MV-4-11 (cell line): ENCODE results near the gene ABLIM3.
"Not testable (repeated sequence)": the region's sequence is repeated elsewhere in the genome, so short reads cannot be mapped to it uniquely, and the experiment has no call there.

Source experiments
- DNase-seq: peaks from one replicate; lab custom pipeline; 2025; lab: John Stamatoyannopoulos, UW

The ABLIM3 gene

GRCh38 chr5:149257889-149258705 lies 116.8 kb downstream of the ABLIM3 start:
- DNase-seq, result no peak

- no peak for DNase-seq
These were observed 119.5 kb downstream of the ABLIM3 start for GRCh38 chr5:149260761-149261160.

GRCh38 chr5:149261246-149261645 lies 120.0 kb downstream of the ABLIM3 start:
- DNase-seq, result peak; percentile 56

- DNase-seq, result no peak
These were observed 121.0 kb downstream of the ABLIM3 start for GRCh38 chr5:149262315-149262714.

GRCh38 chr5:149264439-149265067 lies 123.3 kb downstream of the ABLIM3 start:
- no peak for DNase-seq

GRCh38 chr5:149265068-149265465 lies 123.8 kb downstream of the ABLIM3 start:
- no peak for DNase-seq

- DNase-seq, result peak; percentile 63
These were observed 124.3 kb downstream of the ABLIM3 start for GRCh38 chr5:149265597-149265996.

GRCh38 chr5:149267241-149267973 lies 126.1 kb downstream of the ABLIM3 start:
- no peak for DNase-seq

- peak; percentile 44 for DNase-seq
These were observed 127.8 kb downstream of the ABLIM3 start for GRCh38 chr5:149268928-149269557.

- DNase-seq, result no peak
These were observed 130.0 kb downstream of the ABLIM3 start for GRCh38 chr5:149271195-149271715.

GRCh38 chr5:149271716-149272563 lies 130.6 kb downstream of the ABLIM3 start, which contains the start of gene AFAP1L1:
Gene AFAP1L1, plus strand, starts transcription at chr5:149271859. Its CDS starts 110 bp downstream, at chr5:149271969.
- no peak for DNase-seq

- DNase-seq, result not testable (repeated sequence)
These were observed 131.5 kb downstream of the ABLIM3 start for GRCh38 chr5:149272781-149273180.

GRCh38 chr5:149273237-149273636 lies 131.9 kb downstream of the ABLIM3 start:
- DNase-seq, result no peak

GRCh38 chr5:149273950-149274349 lies 132.7 kb downstream of the ABLIM3 start:
- no peak for DNase-seq

GRCh38 chr5:149274939-149275338 lies 133.6 kb downstream of the ABLIM3 start:
- DNase-seq, result no peak

- DNase-seq, result no peak
These were observed 136.5 kb downstream of the ABLIM3 start for GRCh38 chr5:149277801-149278200.

GRCh38 chr5:149278451-149279210 lies 137.3 kb downstream of the ABLIM3 start:
- peak; percentile 64 for DNase-seq

GRCh38 chr5:149279661-149280060 lies 138.4 kb downstream of the ABLIM3 start:
- no peak for DNase-seq

GRCh38 chr5:149280124-149280523 lies 138.8 kb downstream of the ABLIM3 start:
- no peak for DNase-seq

GRCh38 chr5:149280802-149281201 lies 139.5 kb downstream of the ABLIM3 start:
- no peak for DNase-seq
